ENCODE data around the gene FAM222B.
A peak's percentile ranks its signal among the peaks of the same experiment; 100 is the strongest.

The FAM222B gene

GRCh38 chr17:28853295-28853694 is 10.7 kb upstream of the FAM222B start:
- no peak for TF ChIP-seq ZFX (IDR thresholded peaks at IDR 0.05; ENCODE audit: borderline replicate concordance)
- no peak for TF ChIP-seq CTCF (IDR thresholded peaks at IDR 0.05)

DNA sequence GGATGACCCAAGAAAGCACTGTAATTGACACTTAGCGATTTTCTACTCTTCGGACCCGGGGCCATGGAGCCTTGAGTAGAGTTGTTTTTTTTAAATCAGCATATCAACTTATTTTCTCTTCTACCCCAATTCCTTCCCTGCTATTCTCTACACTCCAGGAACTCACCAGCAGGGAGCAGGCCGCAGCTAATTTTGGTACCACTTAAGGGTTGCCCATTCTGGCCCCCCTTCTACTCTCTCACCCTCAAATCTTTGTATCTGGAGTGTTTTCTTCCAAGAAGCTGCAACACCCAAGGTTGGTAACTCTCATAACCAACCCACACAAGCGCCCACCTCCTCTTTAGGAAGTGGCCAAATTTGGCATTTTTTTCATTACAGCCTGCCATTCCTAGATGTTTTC is 6.7 kb upstream of the FAM222B start:
- H3K27ac ChIP-seq, result peak overlapping the region; percentile 39
- TF ChIP-seq ZFX (IDR thresholded peaks at IDR 0.05; ENCODE audit: borderline replicate concordance), result no peak
- no peak for TF ChIP-seq CTCF (IDR thresholded peaks at IDR 0.05)

More at GRCh38 chr17:28853295-28853694, 10.7 kb upstream of the FAM222B start:
- peak overlapping the region; percentile 84; the same call in 1 of the 2 replicates for H3K27ac ChIP-seq

- peak overlapping the region; percentile 97 for H3K27ac ChIP-seq
- TF ChIP-seq CTCF (IDR thresholded peaks at IDR 0.05), result peak; percentile 74
Observed at GRCh38 chr17:28848667-28849066, 6.1 kb upstream of the FAM222B start.

DNA sequence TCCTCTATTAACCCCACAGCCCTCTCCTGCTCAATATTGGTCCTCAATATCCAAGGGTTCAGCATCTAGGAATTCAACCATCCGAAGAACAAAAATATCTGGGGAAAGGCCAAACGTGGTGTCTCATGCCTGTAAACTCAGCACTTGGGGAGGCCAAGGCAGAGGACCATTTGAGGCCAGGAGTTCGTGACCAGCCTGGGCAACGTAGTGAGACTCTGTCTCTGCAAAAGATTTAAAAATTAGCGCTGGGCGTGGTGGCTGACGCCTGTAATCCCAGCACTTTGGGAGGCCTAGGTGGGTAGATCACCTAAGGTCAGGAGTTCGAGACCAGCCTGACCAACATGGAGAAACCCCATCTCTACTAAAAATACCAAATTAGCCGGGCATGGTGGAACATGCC is 4.1 kb upstream of the FAM222B start:
- H3K27ac ChIP-seq, result peak overlapping the region; percentile 97

DNA sequence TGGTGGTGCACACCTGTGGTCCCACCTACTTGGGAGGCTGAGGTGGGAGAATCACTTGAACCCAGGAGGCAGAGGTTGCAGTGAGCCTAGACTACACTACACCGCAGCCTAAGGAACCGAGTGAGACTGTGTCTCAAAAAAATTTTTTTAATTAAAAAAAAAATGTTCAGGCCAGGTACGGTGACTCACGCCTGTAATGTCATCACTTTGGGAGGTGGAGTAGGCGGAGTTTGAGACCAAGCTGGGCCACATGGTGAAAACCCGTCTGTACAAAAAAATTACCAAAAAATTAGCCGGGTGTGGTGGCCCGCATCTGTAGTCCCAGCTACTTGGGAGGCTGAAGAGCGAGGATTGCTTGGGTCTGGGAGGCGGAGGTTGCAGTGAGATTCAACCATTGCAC is 3.6 kb upstream of the FAM222B start:
- TF ChIP-seq ZFX (IDR thresholded peaks at IDR 0.05; ENCODE audit: borderline replicate concordance) (no peak), CTCF (IDR thresholded peaks at IDR 0.05) (no peak)

DNA sequence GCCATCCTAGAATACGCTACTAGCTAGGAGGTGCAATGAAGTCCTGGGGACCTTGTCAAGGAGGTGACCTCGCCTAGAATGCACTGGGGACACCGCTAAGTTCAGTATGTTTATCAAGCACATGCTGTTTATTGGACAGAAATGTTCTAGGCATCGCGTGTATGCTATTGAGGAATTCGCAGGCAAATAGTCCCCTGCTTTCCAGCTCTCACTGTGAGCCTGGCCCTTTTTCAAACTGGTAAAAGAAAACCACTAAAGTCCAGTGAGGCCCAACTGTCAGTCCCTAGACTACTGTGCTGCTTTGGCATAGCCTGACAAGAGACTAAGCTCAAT is 1.2 kb upstream of the FAM222B start:
- TF ChIP-seq ZFX (IDR thresholded peaks at IDR 0.05; ENCODE audit: borderline replicate concordance), result no peak
- no peak for TF ChIP-seq CTCF (IDR thresholded peaks at IDR 0.05)
- H3K27ac ChIP-seq, result peak overlapping the region; percentile 97

More for the DNA sequence above, 3.6 kb upstream of the FAM222B start:
- peak overlapping the region; percentile 97 for H3K27ac ChIP-seq

DNA sequence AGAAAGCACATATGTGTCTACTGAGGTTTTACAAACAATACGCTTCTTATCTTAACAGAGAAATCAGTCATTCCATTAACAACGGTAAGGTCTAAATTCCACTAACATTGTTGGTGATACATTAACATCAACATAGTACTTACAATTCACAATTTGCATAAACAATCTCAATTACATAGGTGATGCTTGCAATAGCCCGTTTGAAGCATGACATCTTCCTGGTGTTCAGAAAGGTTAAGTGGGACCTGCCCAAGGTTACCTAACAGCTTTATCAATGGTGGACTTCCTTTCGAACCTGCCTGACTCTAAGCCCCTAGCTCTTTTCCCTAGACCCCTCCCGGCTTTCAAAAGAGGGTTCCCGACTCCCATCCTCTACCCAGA is 699 bp downstream of the FAM222B start:
- TF ChIP-seq ZFX (IDR thresholded peaks at IDR 0.05; ENCODE audit: borderline replicate concordance) (no peak), CTCF (IDR thresholded peaks at IDR 0.05) (no peak)
- peak overlapping the region; percentile 97 for H3K27ac ChIP-seq

GRCh38 chr17:28839221-28839620 is 3.4 kb downstream of the FAM222B start:
- TF ChIP-seq CTCF (IDR thresholded peaks at IDR 0.05), result no peak
- no peak for TF ChIP-seq ZFX (IDR thresholded peaks at IDR 0.05; ENCODE audit: borderline replicate concordance)
- H3K27ac ChIP-seq, result peak overlapping the region; percentile 97

- H3K27ac ChIP-seq, result peak overlapping the region; percentile 97
Observed at GRCh38 chr17:28836541-28836940, 6.0 kb downstream of the FAM222B start.
